Fibroblast of lung (primary cell): ENCODE data around the gene CLEC6A. TPM values are rescaled to one million over a fixed set of nuclear protein-coding genes. Genes with fewer than 3 reads are reported as not detected.

ENCODE experiments used
- DNase-seq, 2 donors: peaks; one replicate each; pipeline versions ENCODE4 v3.0.0 to v3.0.0-alpha.2; 2010; ENCODE audit warnings: low read depth in 2 of 2
- H2AFZ ChIP-seq: 2 replicates; pipeline ENCODE4 v1.5.1; 2012; ENCODE audit warnings: low read length, control low read depth, inconsistent platforms
- H3K27ac ChIP-seq: 2 replicates; pipeline ENCODE4 v1.5.1; 2011; ENCODE audit warnings: low read length, control low read depth; ENCODE audit not compliant: insufficient read depth
- H3K27me3 ChIP-seq: 2 replicates; pipeline ENCODE4 v1.5.1; 2011; ENCODE audit warnings: mild to moderate bottlenecking, low read length; ENCODE audit not compliant: control insufficient read depth, insufficient read depth
- H3K36me3 ChIP-seq: 2 replicates; pipeline ENCODE4 v1.5.1; 2011; ENCODE audit warnings: low read length; ENCODE audit not compliant: control insufficient read depth, insufficient read depth
- H3K4me1 ChIP-seq: 2 replicates; pipeline ENCODE4 v1.5.1; 2011; ENCODE audit warnings: low read length; ENCODE audit not compliant: control insufficient read depth, insufficient read depth; ENCODE audit errors: extremely low read depth
- H3K4me2 ChIP-seq: 2 replicates; pipeline ENCODE4 v1.5.1; 2011; ENCODE audit warnings: low read length, control low read depth; ENCODE audit not compliant: insufficient read depth; ENCODE audit errors: extremely low read depth
- H3K4me3 ChIP-seq, 4 experiments: fragments of 200-600 bp in 1 of 4; sonication (generic) in 1 of 4; replicated peaks in 1 of 4; 2 replicates each; pipeline ENCODE4 v1.5.1; 2011 to 2016; ENCODE audit warnings: low read length in 4 of 4, low read depth in 3 of 4, mild to moderate bottlenecking in 3 of 4, control low read depth in 2 of 4, inconsistent platforms in 1 of 4, mixed read lengths in 1 of 4; ENCODE audit not compliant: insufficient read depth in 1 of 4; ENCODE audit errors: control extremely low read depth in 1 of 4
- H3K79me2 ChIP-seq: 2 replicates; pipeline ENCODE4 v1.5.1; 2012; ENCODE audit warnings: mild to moderate bottlenecking, low read length, inconsistent platforms; ENCODE audit not compliant: control insufficient read depth, insufficient read depth
- H3K9ac ChIP-seq: 2 replicates; pipeline ENCODE4 v1.5.1; 2011; ENCODE audit warnings: mild to moderate bottlenecking, low read length, control low read depth; ENCODE audit not compliant: insufficient read depth
- H3K9me3 ChIP-seq: 2 replicates; pipeline ENCODE4 v1.5.1; 2012; ENCODE audit warnings: low read depth, low read length; ENCODE audit not compliant: control insufficient read depth, insufficient read depth
- H4K20me1 ChIP-seq: 2 replicates; pipeline ENCODE4 v1.5.1; 2011; ENCODE audit warnings: low read length; ENCODE audit not compliant: control insufficient read depth, insufficient read depth; ENCODE audit errors: extremely low read depth
- EZH2 ChIP-seq: IDR thresholded peaks from 2 replicates; pipeline ENCODE4 v1.5.1; 2012; ENCODE audit warnings: low read length, control low read depth, mild to moderate bottlenecking; ENCODE audit errors: missing control alignments
- polyA plus RNA-seq, 2 donors: library from polyadenylated mRNA; depleted of rRNA in 1 of 2; stranded (reverse) in 1 of 2; unstranded in 1 of 2; fragments of >200 nt; gene quantifications; 2 replicates each; pipeline ENCODE4 v1.2.1, GENCODE V29; 2011 to 2012; ENCODE audit warnings: missing spikeins in 1 of 2
- total RNA-seq: library from RNA; depleted of rRNA; stranded (reverse); fragments of >200 nt; gene quantifications from 2 replicates; pipeline ENCODE4 v1.2.1, GENCODE V29; 2014
- TF ChIP-seq, protein P1 (sequence below), 2 donors: IDR thresholded peaks in 1 of 2; conservative IDR thresholded peaks in 1 of 2; 1 replicate in 1 of 2; 2 replicates in 1 of 2; pipeline ENCODE4 v1.5.1; 2011 to 2012; ENCODE audit warnings: low read length in 2 of 2, control low read depth in 1 of 2, inconsistent platforms in 1 of 2, low read depth in 1 of 2, mild to moderate bottlenecking in 1 of 2

The CLEC6A gene
- total and polyA plus RNA-seq, 2 donors (not counting 1 experiment from before 2014, with no cell fraction given), result not detected

GRCh38 chr12:8466241-8466640, 10.5 kb downstream of the CLEC6A start:
- H2AFZ ChIP-seq, result no peak overlapping the region
- TF ChIP-seq, protein P1, sequence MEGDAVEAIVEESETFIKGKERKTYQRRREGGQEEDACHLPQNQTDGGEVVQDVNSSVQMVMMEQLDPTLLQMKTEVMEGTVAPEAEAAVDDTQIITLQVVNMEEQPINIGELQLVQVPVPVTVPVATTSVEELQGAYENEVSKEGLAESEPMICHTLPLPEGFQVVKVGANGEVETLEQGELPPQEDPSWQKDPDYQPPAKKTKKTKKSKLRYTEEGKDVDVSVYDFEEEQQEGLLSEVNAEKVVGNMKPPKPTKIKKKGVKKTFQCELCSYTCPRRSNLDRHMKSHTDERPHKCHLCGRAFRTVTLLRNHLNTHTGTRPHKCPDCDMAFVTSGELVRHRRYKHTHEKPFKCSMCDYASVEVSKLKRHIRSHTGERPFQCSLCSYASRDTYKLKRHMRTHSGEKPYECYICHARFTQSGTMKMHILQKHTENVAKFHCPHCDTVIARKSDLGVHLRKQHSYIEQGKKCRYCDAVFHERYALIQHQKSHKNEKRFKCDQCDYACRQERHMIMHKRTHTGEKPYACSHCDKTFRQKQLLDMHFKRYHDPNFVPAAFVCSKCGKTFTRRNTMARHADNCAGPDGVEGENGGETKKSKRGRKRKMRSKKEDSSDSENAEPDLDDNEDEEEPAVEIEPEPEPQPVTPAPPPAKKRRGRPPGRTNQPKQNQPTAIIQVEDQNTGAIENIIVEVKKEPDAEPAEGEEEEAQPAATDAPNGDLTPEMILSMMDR (conservative IDR thresholded peaks at IDR 0.05 in 1 of 2, IDR thresholded peaks at IDR 0.05 in 1 of 2; ENCODE audit: low read depth in 1 of 2, low read length in 2 of 2), result no peak
- no peak for TF ChIP-seq EZH2
- no peaks in the 10 kb centered on the region for H3K4me1 ChIP-seq
- no peak overlapping the region for H3K9ac ChIP-seq
- no peak overlapping the region for H3K4me3 ChIP-seq
- no peaks in the 10 kb centered on the region for H3K79me2 ChIP-seq
- no peaks in the 10 kb centered on the region for H3K36me3 ChIP-seq
- H3K27ac ChIP-seq, result no peak overlapping the region
- no peak overlapping the region for H3K4me2 ChIP-seq
- H3K9me3 ChIP-seq, result no peaks in the 10 kb centered on the region
- H4K20me1 ChIP-seq, result no peaks in the 10 kb centered on the region
- DNase-seq, result no peak
- H3K27me3 ChIP-seq, result no peaks in the 10 kb centered on the region

DNA sequence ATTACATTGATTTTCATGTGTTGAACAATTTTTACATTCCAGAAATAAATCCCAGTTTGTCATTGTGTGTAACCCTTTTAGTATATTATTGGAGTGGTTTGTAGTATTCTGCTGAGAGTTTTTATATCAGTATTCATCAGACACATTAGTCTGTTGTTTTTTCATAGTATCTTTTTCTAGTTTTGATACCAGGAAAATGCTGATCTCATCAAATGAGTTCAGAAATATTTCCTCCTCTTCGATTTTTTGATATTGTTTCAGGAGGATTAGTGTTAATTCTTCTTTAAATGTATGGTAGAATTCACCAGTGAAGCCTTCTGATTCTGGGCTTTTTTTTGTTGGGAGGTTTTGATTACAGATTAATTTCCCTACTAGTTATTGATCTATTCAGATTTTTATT, 15.3 kb downstream of the CLEC6A start:
- no peak overlapping the region for H3K27ac ChIP-seq
- DNase-seq, result no peak
- no peak overlapping the region for H3K4me3 ChIP-seq
- no peak for TF ChIP-seq EZH2
- TF ChIP-seq, protein P1 (conservative IDR thresholded peaks at IDR 0.05 in 1 of 2, IDR thresholded peaks at IDR 0.05 in 1 of 2; ENCODE audit: low read depth in 1 of 2, low read length in 2 of 2), result no peak
- H3K9me3 ChIP-seq, result no peaks in the 10 kb centered on the region
- no peaks in the 10 kb centered on the region for H3K27me3 ChIP-seq
- no peaks in the 10 kb centered on the region for H4K20me1 ChIP-seq
- no peak overlapping the region for H3K4me2 ChIP-seq
- no peak overlapping the region for H3K9ac ChIP-seq
- no peaks in the 10 kb centered on the region for H3K36me3 ChIP-seq
- no peak overlapping the region for H2AFZ ChIP-seq
- H3K4me1 ChIP-seq, result no peaks in the 10 kb centered on the region
- H3K79me2 ChIP-seq, result no peaks in the 10 kb centered on the region

DNA sequence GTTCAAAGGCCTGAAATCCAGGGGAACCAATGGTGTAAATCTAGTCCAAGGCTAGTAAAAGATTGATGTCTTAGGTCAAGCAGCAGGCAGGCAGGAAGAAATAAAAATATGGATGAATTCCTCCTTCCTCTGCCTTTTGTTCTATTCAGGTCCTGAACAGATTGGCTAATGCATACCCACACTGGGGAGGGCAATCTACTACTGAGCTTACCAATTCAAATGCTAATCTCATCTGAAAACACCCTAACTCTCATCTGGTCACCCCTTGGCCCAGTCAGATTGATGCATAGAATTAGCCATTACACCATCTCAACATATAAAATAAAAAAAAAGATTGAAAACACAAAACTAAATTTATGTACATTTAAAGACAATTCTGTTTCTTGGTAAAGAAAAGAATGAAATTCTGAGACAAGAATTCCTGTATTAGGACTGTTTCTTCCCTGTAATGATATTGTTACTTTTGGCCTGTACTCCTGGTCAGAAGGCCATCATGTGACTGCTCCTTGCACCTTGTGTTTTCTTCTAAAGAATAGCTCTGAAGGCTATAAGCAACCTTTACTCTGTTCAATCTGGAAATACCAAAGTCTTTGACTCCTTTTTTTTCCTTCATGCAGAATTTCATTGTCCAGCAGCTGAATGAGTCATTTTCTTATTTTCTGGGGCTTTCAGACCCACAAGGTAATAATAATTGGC, 19.9 kb downstream of the CLEC6A start:
- TF ChIP-seq EZH2, result no peak
- TF ChIP-seq, protein P1 (conservative IDR thresholded peaks at IDR 0.05 in 1 of 2, IDR thresholded peaks at IDR 0.05 in 1 of 2; ENCODE audit: low read depth in 1 of 2, low read length in 2 of 2), result no peak
- Histone ChIP-seq H3K27ac (no peak overlapping the region), H3K4me1 (no peaks in the 10 kb centered on the region), H3K79me2 (no peaks in the 10 kb centered on the region), H4K20me1 (no peaks in the 10 kb centered on the region), H3K4me2 (no peak overlapping the region), H2AFZ (no peak overlapping the region), H3K9ac (no peak overlapping the region), H3K9me3 (no peaks in the 10 kb centered on the region), H3K36me3 (no peaks in the 10 kb centered on the region), H3K4me3 (no peak overlapping the region), H3K27me3 (no peaks in the 10 kb centered on the region)
- no peak for DNase-seq
